Fibroblast of the aortic adventitia (primary cell): ENCODE data around the gene ATP10A. TPM values are rescaled to one million over a fixed set of nuclear protein-coding genes. Genes with fewer than 3 reads are reported as not detected.

Source experiments
- DNase-seq: peaks from one replicate; pipeline ENCODE4 v3.0.0-alpha.2; 2010; ENCODE audit warnings: low read depth
- H3K4me3 ChIP-seq: 2 replicates; pipeline ENCODE4 v1.5.1; 2011; ENCODE audit warnings: low read depth, mild to moderate bottlenecking, control low read depth, low read length, moderate library complexity
- CTCF ChIP-seq: IDR thresholded peaks from 2 replicates; pipeline ENCODE4 v1.5.1; 2011; ENCODE audit warnings: mild to moderate bottlenecking, low read length, control low read depth, inconsistent platforms; ENCODE audit not compliant: insufficient read depth
- small RNA-seq: library from RNA; depleted of rRNA; stranded (forward); fragments of <200 nt; gene quantifications from one replicate; pipeline ENCODE3, GENCODE V24; 2012
- total RNA-seq: library from RNA; depleted of rRNA; stranded (reverse); fragments of >200 nt; gene quantifications from 2 replicates; pipeline ENCODE4 v1.2.3, GENCODE V29; 2012; ENCODE audit warnings: low replicate concordance

Gene ATP10A
- total RNA-seq, 1 donor: 4.4 TPM

GRCh38 chr15:25631971-25632370, 231.2 kb downstream of the ATP10A start:
- no peak overlapping the region for H3K4me3 ChIP-seq
- DNase-seq: no peak
- no peak for TF ChIP-seq CTCF

Small RNA genes within 50 kb of the gene (small RNA-seq; reads per million reads assigned to genes)
- gene MIR4715: not detected
- gene RNA5SP390: not detected
